Left lung (tissue), 14 donors: ENCODE data around the gene ACSL4. TPM values are rescaled to one million over a fixed set of nuclear protein-coding genes. Genes with fewer than 3 reads are reported as not detected.

Experiments
- ATAC-seq: fragments of 200-7000 bp; cut with Tn5 transposase; one replicate; pipeline ENCODE4 v1.9.1; 2020; ENCODE audit warnings: moderate library complexity
- DNase-seq, 4 donors: peaks; one replicate each; pipeline ENCODE4 v3.0.0-alpha.2; 2013 to 2020
- H3K27ac ChIP-seq, 2 donors: fragments of 200-600 bp; sonication (generic) in 1 of 2; one replicate each; pipeline versions ENCODE4 v1.5.0 to v1.8.0; 2020 to 2021
- H3K27me3 ChIP-seq, 2 donors: fragments of 200-600 bp; sonication (generic) in 1 of 2; one replicate each; pipeline versions ENCODE4 v1.5.0 to v1.8.0; 2020 to 2021
- H3K36me3 ChIP-seq, 2 donors: fragments of 200-600 bp; sonication (generic) in 1 of 2; one replicate each; pipeline versions ENCODE4 v1.5.0 to v1.8.0; 2020 to 2021
- H3K4me1 ChIP-seq, 2 donors: fragments of 200-600 bp; one replicate each; pipeline ENCODE4 v1.8.0; 2021
- H3K4me3 ChIP-seq, 2 donors: fragments of 200-600 bp; sonication (generic) in 1 of 2; one replicate each; pipeline versions ENCODE4 v1.5.0 to v1.8.0; 2020 to 2021; ENCODE audit warnings: mild to moderate bottlenecking in 1 of 2
- H3K9me3 ChIP-seq, 2 donors: fragments of 200-600 bp; sonication (generic) in 1 of 2; one replicate each; pipeline versions ENCODE4 v1.5.0 to v1.8.0; 2020 to 2021
- intact Hi-C, 2 donors: fragments of 100-400 bp; cut with DNase I; formaldehyde crosslinking; loops; one replicate each; pipeline versions ENCODE4 v1.11.2 to v1.14.2; 2022
- long read RNA-seq, 12 donors: library from polyadenylated mRNA in 2 of 12; unstranded in 2 of 12; transcript quantifications; one replicate each; pipeline ENCODE4 v2.0.0 and lab custom pipeline, GENCODE V29; 2019 to 2026
- polyA plus RNA-seq, 6 donors: library from polyadenylated mRNA; unstranded; fragments of 120-200 nt; gene quantifications; one replicate each; pipeline ENCODE4 v1.2.1, GENCODE V29; 2013; ENCODE audit not compliant: insufficient read length in 6 of 6
- total RNA-seq, 2 donors: library from RNA; stranded (reverse); fragmentation: NEBNext Ultra II Directional; extraction: Animal tissue kit (Norgen Biotek cat#: 25700); gene quantifications; one replicate each; pipeline ENCODE4 v1.2.1, GENCODE V29; 2021
- TF ChIP-seq, protein P1 (sequence below), 2 donors: fragments of 200-600 bp; sonication (generic) in 1 of 2; IDR thresholded peaks; one replicate each; pipeline versions ENCODE4 v1.5.0 to v1.8.0; 2021; ENCODE audit warnings: antibody characterized with exemption in 2 of 2
- donor health status: DM: no; HTN: yes; CAD: no.
- donor health status: DM: no; HTN: no; CAD: no.

Gene ACSL4
- total RNA-seq: 10 to 100 TPM; 87.7 to 93.9 TPM
- polyA plus RNA-seq: 10 to 100 TPM; 13.2 to 15.9 (median 14.5) TPM
- long read RNA-seq, donor 1, full-length matches to known transcripts: 1 of 1 reads
- long read RNA-seq, donor 1, partial matches to known transcripts: 0 of 1 reads
- long read RNA-seq, donor 1, other reads (novel, unspliced or antisense): 0 of 1 reads
- long read RNA-seq, donor 2, full-length matches to known transcripts: 1 of 1 reads
- long read RNA-seq, donor 2, partial matches to known transcripts: 0 of 1 reads
- long read RNA-seq, donor 2, other reads (novel, unspliced or antisense): 0 of 1 reads
- long read RNA-seq, donor 3: 0 reads
- long read RNA-seq, donor 4, partial matches to known transcripts: 5 of 9 reads
- long read RNA-seq, donor 4, other reads (novel, unspliced or antisense): 4 of 9 reads
- long read RNA-seq, donor 5, full-length matches to known transcripts: 1 of 1 reads
- long read RNA-seq, donor 5, partial matches to known transcripts: 0 of 1 reads
- long read RNA-seq, donor 5, other reads (novel, unspliced or antisense): 0 of 1 reads
- long read RNA-seq, donor 6: 0 reads
- long read RNA-seq, donor 7, full-length matches to known transcripts: 1 of 1 reads
- long read RNA-seq, donor 7, partial matches to known transcripts: 0 of 1 reads
- long read RNA-seq, donor 7, other reads (novel, unspliced or antisense): 0 of 1 reads
- long read RNA-seq, donor 8, full-length matches to known transcripts: 1 of 1 reads
- long read RNA-seq, donor 8, partial matches to known transcripts: 0 of 1 reads
- long read RNA-seq, donor 8, other reads (novel, unspliced or antisense): 0 of 1 reads
- long read RNA-seq, donor 9: 0 reads
- long read RNA-seq, donor 10, partial matches to known transcripts: 3 of 4 reads
- long read RNA-seq, donor 10, other reads (novel, unspliced or antisense): 1 of 4 reads
- long read RNA-seq, donor 11, full-length matches to known transcripts: 5 of 11 reads
- long read RNA-seq, donor 11, partial matches to known transcripts: 6 of 11 reads
- long read RNA-seq, donor 11, other reads (novel, unspliced or antisense): 0 of 11 reads
- long read RNA-seq, donor 12: 0 reads

DNA sequence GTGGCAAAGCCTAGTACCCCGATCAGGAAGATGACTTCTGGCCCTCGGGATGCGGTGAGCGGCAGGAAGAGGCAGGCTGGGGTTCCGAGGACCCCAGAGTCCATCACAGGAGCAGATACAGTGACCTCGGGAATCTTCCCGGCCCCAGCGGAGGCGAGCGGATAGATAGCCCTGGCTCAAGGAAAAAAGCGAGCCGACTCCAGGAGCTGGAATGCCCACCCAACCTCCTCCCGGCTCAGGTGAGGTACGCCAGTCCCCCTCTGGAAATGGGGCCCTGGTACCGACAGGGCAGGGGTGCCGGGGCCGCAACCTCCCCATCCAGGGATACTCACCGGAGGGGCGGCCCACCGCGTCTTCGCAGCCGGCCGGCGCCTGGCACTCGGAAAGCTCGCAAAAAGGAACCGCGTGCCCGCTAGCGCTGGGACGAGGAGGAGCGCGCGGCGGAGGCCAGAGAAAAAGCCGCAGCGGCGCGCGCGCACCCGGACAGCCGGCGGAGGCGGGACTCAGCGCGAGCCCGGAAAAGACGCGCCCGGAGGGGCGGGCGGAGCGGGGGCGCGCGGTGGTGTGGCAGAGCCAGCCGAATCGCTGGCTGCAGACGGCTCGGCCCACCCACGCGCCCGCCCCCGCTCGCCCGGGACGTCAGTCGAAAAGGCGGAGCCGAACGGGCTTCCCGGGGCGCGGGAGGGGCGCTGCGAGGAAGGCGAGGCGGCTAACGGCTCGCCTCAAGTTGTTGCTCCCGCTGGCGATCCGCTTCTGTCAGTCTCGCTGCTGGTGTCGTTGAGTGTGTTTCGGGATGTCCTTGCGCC is at the start of gene ACSL4:
TSS of gene ACSL4 (minus strand) at position 451 of the 806 bp plus-strand sequence. CDS start 49,894 bp downstream, outside the sequence.
- H3K27ac ChIP-seq: peak within 1 kb of the TSS; percentile 90 to 94
- TF ChIP-seq, protein P1, sequence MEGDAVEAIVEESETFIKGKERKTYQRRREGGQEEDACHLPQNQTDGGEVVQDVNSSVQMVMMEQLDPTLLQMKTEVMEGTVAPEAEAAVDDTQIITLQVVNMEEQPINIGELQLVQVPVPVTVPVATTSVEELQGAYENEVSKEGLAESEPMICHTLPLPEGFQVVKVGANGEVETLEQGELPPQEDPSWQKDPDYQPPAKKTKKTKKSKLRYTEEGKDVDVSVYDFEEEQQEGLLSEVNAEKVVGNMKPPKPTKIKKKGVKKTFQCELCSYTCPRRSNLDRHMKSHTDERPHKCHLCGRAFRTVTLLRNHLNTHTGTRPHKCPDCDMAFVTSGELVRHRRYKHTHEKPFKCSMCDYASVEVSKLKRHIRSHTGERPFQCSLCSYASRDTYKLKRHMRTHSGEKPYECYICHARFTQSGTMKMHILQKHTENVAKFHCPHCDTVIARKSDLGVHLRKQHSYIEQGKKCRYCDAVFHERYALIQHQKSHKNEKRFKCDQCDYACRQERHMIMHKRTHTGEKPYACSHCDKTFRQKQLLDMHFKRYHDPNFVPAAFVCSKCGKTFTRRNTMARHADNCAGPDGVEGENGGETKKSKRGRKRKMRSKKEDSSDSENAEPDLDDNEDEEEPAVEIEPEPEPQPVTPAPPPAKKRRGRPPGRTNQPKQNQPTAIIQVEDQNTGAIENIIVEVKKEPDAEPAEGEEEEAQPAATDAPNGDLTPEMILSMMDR (IDR thresholded peaks at IDR 0.05): no peak
- ATAC-seq (peak; percentile 99), DNase-seq (peak; percentile 79 to 96 (median 91))
- intact Hi-C loops: no loop called here
- H3K9me3 ChIP-seq: no peaks in the 10 kb centered on the region
- H3K4me1 ChIP-seq: peaks cover 0 to 28% of the 10 kb centered on the region in 2 donors
- H3K27me3 ChIP-seq: peaks cover 0 to 3% of the 10 kb centered on the region in 2 donors
- no peaks in the 10 kb centered on the region for H3K36me3 ChIP-seq
- peak within 1 kb of the TSS; percentile 54 to 73 for H3K4me3 ChIP-seq

DNA sequence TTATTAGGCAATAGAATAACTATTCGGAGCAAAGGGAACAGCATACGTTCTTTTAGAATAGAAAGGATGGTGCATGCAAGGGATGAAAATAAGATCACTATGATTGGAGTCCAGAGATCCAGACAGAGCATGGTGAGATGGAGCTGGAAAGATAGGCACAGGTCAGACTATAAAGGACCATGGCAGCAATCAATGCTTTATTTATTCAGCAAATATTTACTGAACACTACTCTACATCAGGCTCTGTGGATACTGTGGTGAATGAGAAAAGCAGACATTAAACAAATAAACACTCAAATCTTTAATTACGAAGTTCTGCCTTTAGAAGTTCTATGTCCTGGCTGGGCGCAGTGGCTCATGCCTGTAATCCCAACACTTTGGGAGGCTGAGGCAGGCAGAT is 44.7 kb upstream of the ACSL4 start:
- ATAC-seq (no peak), DNase-seq (no peak)
- H3K27me3 ChIP-seq: no peaks in the 10 kb centered on the region
- intact Hi-C loops: no loop called here
- no peaks in the 10 kb centered on the region for H3K36me3 ChIP-seq
- no peaks in the 10 kb centered on the region for H3K4me1 ChIP-seq
- TF ChIP-seq, protein P1 (IDR thresholded peaks at IDR 0.05): no peak
- H3K4me3 ChIP-seq: no peak overlapping the region
- no peaks in the 10 kb centered on the region for H3K9me3 ChIP-seq
- no peak overlapping the region for H3K27ac ChIP-seq

DNA sequence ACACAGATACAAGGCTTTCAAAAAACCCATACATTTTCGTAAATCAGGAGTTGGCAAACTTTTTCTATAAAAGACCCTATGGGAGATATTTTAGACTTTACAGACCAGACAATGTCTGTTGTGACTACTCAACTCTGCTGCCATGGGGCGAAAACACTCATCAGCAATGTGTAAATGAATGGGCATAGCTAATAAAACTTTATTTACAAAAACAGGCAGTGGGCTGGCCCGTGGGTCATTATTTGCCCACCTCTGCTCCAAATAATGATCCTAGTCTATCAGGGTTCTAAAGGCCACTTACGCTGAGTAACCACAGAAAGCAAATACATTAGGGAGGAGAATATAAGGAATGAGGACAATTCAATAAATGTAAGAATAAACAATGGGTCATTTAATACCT is 43.9 kb upstream of the ACSL4 start:
- H3K4me1 ChIP-seq: no peaks in the 10 kb centered on the region
- H3K27me3 ChIP-seq: no peaks in the 10 kb centered on the region
- ATAC-seq: no peak
- no peak overlapping the region for H3K4me3 ChIP-seq
- no peak overlapping the region for H3K27ac ChIP-seq
- H3K9me3 ChIP-seq: no peaks in the 10 kb centered on the region
- TF ChIP-seq, protein P1 (IDR thresholded peaks at IDR 0.05): no peak
- no peaks in the 10 kb centered on the region for H3K36me3 ChIP-seq
- intact Hi-C loops: no loop called here
- no peak for DNase-seq

DNA sequence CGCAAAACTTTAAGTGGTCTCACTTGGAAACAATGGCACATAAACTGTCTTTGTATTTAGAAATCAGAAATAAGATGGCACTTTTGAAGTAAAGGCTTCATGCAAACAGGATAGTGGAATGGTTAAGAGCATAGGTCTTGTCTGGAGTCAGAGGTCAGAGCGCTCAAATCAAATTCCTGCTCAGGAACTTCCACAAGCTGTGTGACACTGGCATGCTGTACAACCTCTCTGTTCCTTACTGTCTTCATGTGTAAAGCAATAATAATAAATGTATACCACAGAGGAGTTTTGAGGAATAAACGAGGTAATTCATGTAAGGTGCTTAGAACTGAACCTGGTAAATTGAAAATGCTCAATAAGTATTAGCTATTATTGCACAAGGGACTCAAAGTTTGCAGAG is 43.4 kb upstream of the ACSL4 start:
- no peak for DNase-seq
- intact Hi-C loops: no loop called here
- Histone ChIP-seq H3K9me3 (no peaks in the 10 kb centered on the region), H3K36me3 (no peaks in the 10 kb centered on the region), H3K27me3 (no peaks in the 10 kb centered on the region), H3K4me3 (no peak overlapping the region), H3K27ac (no peak overlapping the region), H3K4me1 (no peaks in the 10 kb centered on the region)
- TF ChIP-seq, protein P1 (IDR thresholded peaks at IDR 0.05): no peak
- ATAC-seq: no peak
